ENCODE measurements around the gene CDC42BPB. TPM values are rescaled to one million over a fixed set of nuclear protein-coding genes. Genes with fewer than 3 reads are reported as not detected.

CDC42BPB gene
- total and polyA plus RNA-seq, 2 of the 4 experiments (the other 2 are of a cell fraction) = 49.1 to 81.4 TPM

- in situ Hi-C loops (cut with MboI; ENCODE audit: low sequenced_read_pairs) = no loop called here
These were observed 34.5 kb upstream of the CDC42BPB start for GRCh38 chr14:103091883-103092222.

More at GRCh38 chr14:103091883-103092222, 34.5 kb upstream of the CDC42BPB start:
- DNase-seq (no peak), ATAC-seq (ENCODE audit: low read depth) (no peak)
- H3K14ac ChIP-seq (replicated peaks; ENCODE audit: low read depth, low read length) = no peak overlapping the region
- no peak overlapping the region for H3K4ac ChIP-seq (ENCODE audit: low read depth, low read length)
- H4K91ac ChIP-seq (ENCODE audit: insufficient read depth, low read depth, low read length) = no peak overlapping the region
- no peaks in the 10 kb centered on the region for H3K9me1 ChIP-seq (ENCODE audit: insufficient read depth, low read length)
- peak overlapping the region; percentile 56; the same call in 1 of the 2 replicates for H3K4me2 ChIP-seq (ENCODE audit: low read depth, low read length)
- ChIA-PET POLR2A (ENCODE audit: unreplicated experiment) (no interaction called here), CTCF (no interaction called here)
- peak overlapping the region; percentile 74 for H2AFZ ChIP-seq (replicated peaks; ENCODE audit: low read length, poor library complexity)
- no peaks in the 10 kb centered on the region; the same call in 1 of the 2 replicates for H4K20me1 ChIP-seq (ENCODE audit: insufficient read depth, low read length)
- no peak overlapping the region for H3K18ac ChIP-seq (ENCODE audit: low read depth, low read length)
- no peak overlapping the region; the same call in 1 of the 2 replicates for H4K5ac ChIP-seq (ENCODE audit: low read depth, low read length)
- no peak overlapping the region for H2BK120ac ChIP-seq (ENCODE audit: low read depth, low read length)
- peak overlapping the region; percentile 30; the same call in 1 of the 2 replicates for H3K4me3 ChIP-seq (ENCODE audit: insufficient read depth, low read depth, low read length)
- H4K8ac ChIP-seq (ENCODE audit: low read depth in 2 of 2, low read length in 2 of 2) = peak overlapping the region in 1 of 2 experiments; percentile 35; a peak in 1 of 4 replicates
- H3K36me3 ChIP-seq (ENCODE audit: control insufficient read depth, insufficient read depth, low read length) = no peaks in the 10 kb centered on the region
- dilution Hi-C loops (cut with HindIII; ENCODE audit: low sequenced_read_pairs, unreplicated experiment) = no loop called here
- no peak overlapping the region for H2BK20ac ChIP-seq (ENCODE audit: low read depth, low read length)
- H2AK9ac ChIP-seq (replicated peaks; ENCODE audit: low read depth, low read length, poor library complexity) = peak overlapping the region; percentile 72
- no peaks in the 10 kb centered on the region; the same call in 1 of the 2 replicates for H3K9me3 ChIP-seq (ENCODE audit: control insufficient read depth, insufficient read depth, low read length)
- no peak overlapping the region for H3K56ac ChIP-seq (ENCODE audit: extremely low read depth, insufficient read depth, low read length)
- peaks cover 11% of the 10 kb centered on the region for H3K4me1 ChIP-seq (ENCODE audit: control insufficient read depth, insufficient read depth, low read length)
- no peak overlapping the region for H2AK5ac ChIP-seq (ENCODE audit: low read depth, low read length)
- H2BK15ac ChIP-seq (ENCODE audit: low read depth, low read length) = no peak overlapping the region
- no peak overlapping the region for H3K27ac ChIP-seq (ENCODE audit: insufficient read depth, low read length)
- TF ChIP-seq RCOR1 (IDR thresholded peaks at IDR 0.05; ENCODE audit: insufficient replicate concordance, low read length) = no peak
- no peak for TF ChIP-seq RFX5 (IDR thresholded peaks at IDR 0.05; ENCODE audit: low read depth, low read length)
- TF ChIP-seq SMC3 (IDR thresholded peaks at IDR 0.05; ENCODE audit: low read depth, low read length) = no peak
- TF ChIP-seq CHD1 (IDR thresholded peaks at IDR 0.05; ENCODE audit: low read depth, low read length) = no peak
- TF ChIP-seq POLR2A (IDR thresholded peaks at IDR 0.05; ENCODE audit: low read depth, low read length) = no peak
- no peak for TF ChIP-seq RAD21 (IDR thresholded peaks at IDR 0.05; ENCODE audit: low read length)
- no peak for TF ChIP-seq CEBPB (IDR thresholded peaks at IDR 0.05; ENCODE audit: low read depth, low read length)
- TF ChIP-seq NFE2L2 (IDR thresholded peaks at IDR 0.05; ENCODE audit: low read depth, low read length) = no peak
- TF ChIP-seq MAZ (IDR thresholded peaks at IDR 0.05; ENCODE audit: borderline replicate concordance, low read depth, low read length) = no peak
- TF ChIP-seq, protein P1, sequence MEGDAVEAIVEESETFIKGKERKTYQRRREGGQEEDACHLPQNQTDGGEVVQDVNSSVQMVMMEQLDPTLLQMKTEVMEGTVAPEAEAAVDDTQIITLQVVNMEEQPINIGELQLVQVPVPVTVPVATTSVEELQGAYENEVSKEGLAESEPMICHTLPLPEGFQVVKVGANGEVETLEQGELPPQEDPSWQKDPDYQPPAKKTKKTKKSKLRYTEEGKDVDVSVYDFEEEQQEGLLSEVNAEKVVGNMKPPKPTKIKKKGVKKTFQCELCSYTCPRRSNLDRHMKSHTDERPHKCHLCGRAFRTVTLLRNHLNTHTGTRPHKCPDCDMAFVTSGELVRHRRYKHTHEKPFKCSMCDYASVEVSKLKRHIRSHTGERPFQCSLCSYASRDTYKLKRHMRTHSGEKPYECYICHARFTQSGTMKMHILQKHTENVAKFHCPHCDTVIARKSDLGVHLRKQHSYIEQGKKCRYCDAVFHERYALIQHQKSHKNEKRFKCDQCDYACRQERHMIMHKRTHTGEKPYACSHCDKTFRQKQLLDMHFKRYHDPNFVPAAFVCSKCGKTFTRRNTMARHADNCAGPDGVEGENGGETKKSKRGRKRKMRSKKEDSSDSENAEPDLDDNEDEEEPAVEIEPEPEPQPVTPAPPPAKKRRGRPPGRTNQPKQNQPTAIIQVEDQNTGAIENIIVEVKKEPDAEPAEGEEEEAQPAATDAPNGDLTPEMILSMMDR (conservative IDR thresholded peaks at IDR 0.05; ENCODE audit: low read depth, low read length) = no peak
- no peak for TF ChIP-seq MAFK (IDR thresholded peaks at IDR 0.05; ENCODE audit: low read depth, low read length)
- no peak for TF ChIP-seq MXI1 (IDR thresholded peaks at IDR 0.05; ENCODE audit: borderline replicate concordance, low read depth, low read length)
- 41% methylated on average over 3 of the region's 9 CpGs; no CpG with 5 or more reads in 1 of the 2 experiments for WGBS, 2 experiments (ENCODE audit: extremely low coverage in 2 of 2, insufficient read length in 1 of 2)
- BruUV-seq (replicated peaks) = no TSS peak
- no peaks in the 10 kb centered on the region for H3K79me1 ChIP-seq (ENCODE audit: low read depth in 1 of 2, low read length in 2 of 2)
- intact Hi-C loops (cut with micrococcal nuclease) = no loop called here
- no peak overlapping the region for H3K23ac ChIP-seq (ENCODE audit: low read depth, low read length)
- H3K9ac ChIP-seq (ENCODE audit: low read depth, low read length) = no peak overlapping the region
- peaks cover 37% of the 10 kb centered on the region for H3K27me3 ChIP-seq (ENCODE audit: control insufficient read depth, insufficient read depth, low read length)
- H2BK5ac ChIP-seq (ENCODE audit: low read depth, low read length, poor library complexity, severe bottlenecking) = no peak overlapping the region
